SJCRH30 (cell line): ENCODE results near the gene BCAS3. TPM values are rescaled to one million over a fixed set of nuclear protein-coding genes. Genes with fewer than 3 reads are reported as not detected.

Experiments
- DNase-seq, 2 experiments: peaks; one replicate each; pipeline ENCODE4 v3.0.0-alpha.2; 2015 to 2020
- H3K27ac ChIP-seq: fragments of 250-450 bp; sonication (Bioruptor Pico); 2 replicates; pipeline ENCODE4 v1.5.1; 2020; ENCODE audit warnings: mild to moderate bottlenecking, moderate library complexity
- H3K27me3 ChIP-seq: fragments of 250-450 bp; sonication (Bioruptor Pico); 2 replicates; pipeline ENCODE4 v1.5.1; 2020; ENCODE audit warnings: mild to moderate bottlenecking, moderate library complexity
- H3K36me3 ChIP-seq: fragments of 250-450 bp; sonication (Bioruptor Pico); 2 replicates; pipeline ENCODE4 v1.5.1; 2020; ENCODE audit warnings: mild to moderate bottlenecking, moderate library complexity
- H3K4me1 ChIP-seq: fragments of 250-450 bp; sonication (Bioruptor Pico); 2 replicates; pipeline ENCODE4 v1.5.1; 2020; ENCODE audit warnings: mild to moderate bottlenecking, moderate library complexity
- H3K4me3 ChIP-seq: fragments of 250-450 bp; sonication (Bioruptor Pico); 2 replicates; pipeline ENCODE4 v1.5.1; 2020; ENCODE audit warnings: mild to moderate bottlenecking, moderate library complexity
- H3K9me3 ChIP-seq: fragments of 250-450 bp; sonication (Bioruptor Pico); replicated peaks from 2 replicates; pipeline ENCODE4 v1.5.1; 2020; ENCODE audit warnings: mild to moderate bottlenecking, moderate library complexity
- total RNA-seq: library from RNA; depleted of rRNA; stranded (reverse); fragments of >200 nt; shearing (Covaris generic); gene quantifications from 2 replicates; pipeline ENCODE4 v1.2.3, GENCODE V29; 2014

Gene BCAS3
- total RNA-seq, 1 experiment from 2014 or later, result 11.6 TPM

- H3K4me1 ChIP-seq, result no peaks in the 10 kb centered on the region
- DNase-seq, result no peak
- H3K36me3 ChIP-seq, result peaks cover 26% of the 10 kb centered on the region
- no peak overlapping the region for H3K4me3 ChIP-seq
- no peaks in the 10 kb centered on the region for H3K27me3 ChIP-seq
- H3K27ac ChIP-seq, result no peak overlapping the region
- no peaks in the 10 kb centered on the region; the same call in 1 of the 2 replicates for H3K9me3 ChIP-seq
Measured at GRCh38 chr17:61411011-61411260, 733.3 kb downstream of the BCAS3 start.

- DNase-seq, result no peak
- H3K27me3 ChIP-seq, result no peaks in the 10 kb centered on the region
- H3K9me3 ChIP-seq, result no peaks in the 10 kb centered on the region; the same call in 1 of the 2 replicates
- H3K27ac ChIP-seq, result no peak overlapping the region
- no peaks in the 10 kb centered on the region for H3K4me1 ChIP-seq
- H3K36me3 ChIP-seq, result peaks cover 20% of the 10 kb centered on the region
- no peak overlapping the region for H3K4me3 ChIP-seq
Measured at GRCh38 chr17:61411261-61412142, 733.9 kb downstream of the BCAS3 start.

GRCh38 chr17:61412143-61412859 lies 734.6 kb downstream of the BCAS3 start:
- no peak for DNase-seq
- no peak overlapping the region for H3K27ac ChIP-seq
- no peaks in the 10 kb centered on the region; the same call in 1 of the 2 replicates for H3K9me3 ChIP-seq
- no peaks in the 10 kb centered on the region for H3K4me1 ChIP-seq
- no peak overlapping the region for H3K4me3 ChIP-seq
- peaks cover 17% of the 10 kb centered on the region for H3K36me3 ChIP-seq
- H3K27me3 ChIP-seq, result no peaks in the 10 kb centered on the region

GRCh38 chr17:61412860-61413660 lies 735.4 kb downstream of the BCAS3 start:
- Histone ChIP-seq H3K27ac (no peak overlapping the region), H3K27me3 (no peaks in the 10 kb centered on the region), H3K36me3 (peaks cover 11% of the 10 kb centered on the region), H3K4me3 (no peak overlapping the region), H3K4me1 (no peaks in the 10 kb centered on the region), H3K9me3 (no peaks in the 10 kb centered on the region; the same call in 1 of the 2 replicates)
- DNase-seq, result no peak

GRCh38 chr17:61413661-61414126 lies 736.0 kb downstream of the BCAS3 start:
- H3K36me3 ChIP-seq, result peaks cover 5% of the 10 kb centered on the region
- no peaks in the 10 kb centered on the region for H3K27me3 ChIP-seq
- no peaks in the 10 kb centered on the region for H3K4me1 ChIP-seq
- no peaks in the 10 kb centered on the region; the same call in 1 of the 2 replicates for H3K9me3 ChIP-seq
- H3K4me3 ChIP-seq, result no peak overlapping the region
- no peak for DNase-seq
- H3K27ac ChIP-seq, result no peak overlapping the region

GRCh38 chr17:61414141-61414935 lies 736.7 kb downstream of the BCAS3 start:
- H3K9me3 ChIP-seq, result no peaks in the 10 kb centered on the region; the same call in 1 of the 2 replicates
- H3K36me3 ChIP-seq, result no peaks in the 10 kb centered on the region
- no peaks in the 10 kb centered on the region for H3K4me1 ChIP-seq
- no peaks in the 10 kb centered on the region for H3K27me3 ChIP-seq
- H3K4me3 ChIP-seq, result no peak overlapping the region
- no peak for DNase-seq
- H3K27ac ChIP-seq, result no peak overlapping the region

- H3K9me3 ChIP-seq, result no peaks in the 10 kb centered on the region; the same call in 1 of the 2 replicates
- no peaks in the 10 kb centered on the region for H3K4me1 ChIP-seq
- H3K36me3 ChIP-seq, result no peaks in the 10 kb centered on the region
- H3K27me3 ChIP-seq, result no peaks in the 10 kb centered on the region
- no peak overlapping the region for H3K27ac ChIP-seq
- H3K4me3 ChIP-seq, result no peak overlapping the region
- DNase-seq, result no peak
Measured at GRCh38 chr17:61414936-61415251, 737.2 kb downstream of the BCAS3 start.

GRCh38 chr17:61415374-61416210 lies 737.9 kb downstream of the BCAS3 start:
- peak in 1 of 2 experiments; percentile 32 for DNase-seq
- Histone ChIP-seq H3K4me3 (no peak overlapping the region), H3K27ac (no peak overlapping the region), H3K27me3 (no peaks in the 10 kb centered on the region), H3K9me3 (no peaks in the 10 kb centered on the region; the same call in 1 of the 2 replicates), H3K36me3 (no peaks in the 10 kb centered on the region), H3K4me1 (no peaks in the 10 kb centered on the region)

GRCh38 chr17:61416211-61416539 lies 738.5 kb downstream of the BCAS3 start:
- H3K4me1 ChIP-seq, result no peaks in the 10 kb centered on the region

GRCh38 chr17:61416540-61417363 lies 739.1 kb downstream of the BCAS3 start:
- H3K27me3 ChIP-seq, result no peaks in the 10 kb centered on the region
- DNase-seq, result peak; percentile 90 to 94
- H3K4me1 ChIP-seq, result no peaks in the 10 kb centered on the region
- no peak overlapping the region for H3K4me3 ChIP-seq
- H3K36me3 ChIP-seq, result no peaks in the 10 kb centered on the region
- no peaks in the 10 kb centered on the region; the same call in 1 of the 2 replicates for H3K9me3 ChIP-seq
- H3K27ac ChIP-seq, result no peak overlapping the region

More at GRCh38 chr17:61416211-61416539, 738.5 kb downstream of the BCAS3 start:
- DNase-seq, result no peak
- Histone ChIP-seq H3K4me3 (no peak overlapping the region), H3K27me3 (no peaks in the 10 kb centered on the region), H3K27ac (no peak overlapping the region), H3K9me3 (no peaks in the 10 kb centered on the region; the same call in 1 of the 2 replicates), H3K36me3 (no peaks in the 10 kb centered on the region)

- DNase-seq, result no peak
Measured at GRCh38 chr17:61418449-61418848, 740.8 kb downstream of the BCAS3 start.

GRCh38 chr17:61419496-61420046 lies 741.9 kb downstream of the BCAS3 start:
- Histone ChIP-seq H3K27ac (no peak overlapping the region), H3K4me3 (no peak overlapping the region), H3K36me3 (no peaks in the 10 kb centered on the region), H3K27me3 (no peaks in the 10 kb centered on the region), H3K9me3 (no peaks in the 10 kb centered on the region), H3K4me1 (no peaks in the 10 kb centered on the region)
- no peak for DNase-seq

More at GRCh38 chr17:61418449-61418848, 740.8 kb downstream of the BCAS3 start:
- Histone ChIP-seq H3K27me3 (no peaks in the 10 kb centered on the region), H3K4me1 (no peaks in the 10 kb centered on the region), H3K9me3 (no peaks in the 10 kb centered on the region; the same call in 1 of the 2 replicates), H3K4me3 (no peak overlapping the region), H3K27ac (no peak overlapping the region), H3K36me3 (no peaks in the 10 kb centered on the region)
